Parathyroid adenoma (tissue), 2 donors: ENCODE results near the gene CHML.

ENCODE experiments used
- H2AFZ ChIP-seq: fragments of 300-600 bp; sonication (generic); one replicate; pipeline ENCODE4 v1.7.0; 2017; ENCODE audit warnings: antibody characterized with exemption, mild to moderate bottlenecking
- H3K27ac ChIP-seq: fragments of 300-600 bp; sonication (generic); one replicate; pipeline ENCODE4 v1.7.0; 2017
- H3K27me3 ChIP-seq: fragments of 300-600 bp; sonication (generic); one replicate; pipeline ENCODE4 v1.7.0; 2017; ENCODE audit warnings: low read length; ENCODE audit not compliant: control insufficient read depth, insufficient read depth
- H3K36me3 ChIP-seq: fragments of 300-600 bp; sonication (generic); one replicate; pipeline ENCODE4 v1.7.0; 2017; ENCODE audit warnings: low read length; ENCODE audit not compliant: control insufficient read depth, insufficient read depth
- H3K4me1 ChIP-seq: fragments of 300-600 bp; sonication (generic); one replicate; pipeline ENCODE4 v1.7.0; 2017; ENCODE audit warnings: control low read depth
- H3K4me2 ChIP-seq: fragments of 300-600 bp; sonication (generic); one replicate; pipeline ENCODE4 v1.7.0; 2017; ENCODE audit warnings: low read length
- H3K4me3 ChIP-seq: fragments of 300-600 bp; sonication (generic); one replicate; pipeline ENCODE4 v1.7.0; 2017; ENCODE audit warnings: low read depth, low read length
- H3K79me2 ChIP-seq: fragments of 300-600 bp; sonication (generic); one replicate; pipeline ENCODE4 v1.7.0; 2017; ENCODE audit warnings: control low read depth
- H3K9ac ChIP-seq: fragments of 300-600 bp; sonication (generic); one replicate; pipeline ENCODE4 v1.7.0; 2017; ENCODE audit warnings: mild to moderate bottlenecking
- H3K9me3 ChIP-seq: fragments of 300-600 bp; sonication (generic); one replicate; pipeline ENCODE4 v1.7.0; 2017; ENCODE audit warnings: low read length; ENCODE audit not compliant: control insufficient read depth
- CTCF ChIP-seq: fragments of 300-600 bp; sonication (generic); IDR thresholded peaks from one replicate; pipeline ENCODE4 v1.7.0; 2017; ENCODE audit warnings: antibody characterized with exemption, mild to moderate bottlenecking
- donor health status: primary hyperparathyroidism.

The CHML gene

GRCh38 chr1:241615043-241615974 is 24.9 kb downstream of the CHML start:
- Histone ChIP-seq H3K36me3 (no peaks in the 10 kb centered on the region), H3K9ac (no peak overlapping the region), H3K27ac (no peak overlapping the region), H2AFZ (no peak overlapping the region), H3K27me3 (no peaks in the 10 kb centered on the region), H3K4me3 (no peak overlapping the region), H3K4me1 (no peaks in the 10 kb centered on the region), H3K4me2 (no peak overlapping the region), H3K79me2 (no peaks in the 10 kb centered on the region), H3K9me3 (no peaks in the 10 kb centered on the region)
- no peak for TF ChIP-seq CTCF

- no peaks in the 10 kb centered on the region for H3K9me3 ChIP-seq
- no peaks in the 10 kb centered on the region for H3K27me3 ChIP-seq
- no peaks in the 10 kb centered on the region for H3K36me3 ChIP-seq
- no peaks in the 10 kb centered on the region for H3K4me1 ChIP-seq
- no peak overlapping the region for H3K4me3 ChIP-seq
- no peak overlapping the region for H3K27ac ChIP-seq
- H3K79me2 ChIP-seq: no peaks in the 10 kb centered on the region
- TF ChIP-seq CTCF: no peak
- no peak overlapping the region for H3K9ac ChIP-seq
- no peak overlapping the region for H3K4me2 ChIP-seq
- H2AFZ ChIP-seq: no peak overlapping the region
Measured at GRCh38 chr1:241614572-241614971, 25.6 kb downstream of the CHML start.

- Histone ChIP-seq H3K4me3 (no peak overlapping the region), H3K9ac (no peak overlapping the region), H2AFZ (no peak overlapping the region), H3K27me3 (no peaks in the 10 kb centered on the region), H3K27ac (no peak overlapping the region), H3K4me2 (no peak overlapping the region), H3K4me1 (no peaks in the 10 kb centered on the region), H3K36me3 (no peaks in the 10 kb centered on the region), H3K9me3 (no peaks in the 10 kb centered on the region), H3K79me2 (no peaks in the 10 kb centered on the region)
- no peak for TF ChIP-seq CTCF
Measured at GRCh38 chr1:241614144-241614543, 26.0 kb downstream of the CHML start.

- H3K27me3 ChIP-seq: no peaks in the 10 kb centered on the region
- no peak overlapping the region for H3K4me3 ChIP-seq
- H3K4me1 ChIP-seq: no peaks in the 10 kb centered on the region
- TF ChIP-seq CTCF: no peak
- H3K36me3 ChIP-seq: no peaks in the 10 kb centered on the region
- no peak overlapping the region for H3K27ac ChIP-seq
- H3K79me2 ChIP-seq: no peaks in the 10 kb centered on the region
- H3K9ac ChIP-seq: no peak overlapping the region
- no peak overlapping the region for H2AFZ ChIP-seq
- no peak overlapping the region for H3K4me2 ChIP-seq
- no peaks in the 10 kb centered on the region for H3K9me3 ChIP-seq
Measured at GRCh38 chr1:241612533-241613477, 27.4 kb downstream of the CHML start.
